ENCODE measurements around the gene BGN. TPM values are rescaled to one million over a fixed set of nuclear protein-coding genes. Genes with fewer than 3 reads are reported as not detected.

The BGN gene
- total RNA-seq, 2 experiments from 2014 or later = not detected

- ChIA-PET CTCF (ENCODE audit: unreplicated experiment) (no interaction called here), POLR2A (no interaction called here)
- H3K9me2 ChIP-seq (ENCODE audit: insufficient read depth, low read length) = no peaks in the 10 kb centered on the region
- DNase-seq (ENCODE audit: low spot score) = no peak
- H3K4me2 ChIP-seq (ENCODE audit: low read length) = no peak overlapping the region
- H3K9me3 ChIP-seq (ENCODE audit: low read length) = no peaks in the 10 kb centered on the region
- no peaks in the 10 kb centered on the region for H4K20me1 ChIP-seq (ENCODE audit: insufficient read depth, low read length)
- no peaks in the 10 kb centered on the region for H3K36me3 ChIP-seq (ENCODE audit: insufficient read depth, low read length)
- H2AFZ ChIP-seq (ENCODE audit: low read length) = no peak overlapping the region
- TF ChIP-seq, protein P1, sequence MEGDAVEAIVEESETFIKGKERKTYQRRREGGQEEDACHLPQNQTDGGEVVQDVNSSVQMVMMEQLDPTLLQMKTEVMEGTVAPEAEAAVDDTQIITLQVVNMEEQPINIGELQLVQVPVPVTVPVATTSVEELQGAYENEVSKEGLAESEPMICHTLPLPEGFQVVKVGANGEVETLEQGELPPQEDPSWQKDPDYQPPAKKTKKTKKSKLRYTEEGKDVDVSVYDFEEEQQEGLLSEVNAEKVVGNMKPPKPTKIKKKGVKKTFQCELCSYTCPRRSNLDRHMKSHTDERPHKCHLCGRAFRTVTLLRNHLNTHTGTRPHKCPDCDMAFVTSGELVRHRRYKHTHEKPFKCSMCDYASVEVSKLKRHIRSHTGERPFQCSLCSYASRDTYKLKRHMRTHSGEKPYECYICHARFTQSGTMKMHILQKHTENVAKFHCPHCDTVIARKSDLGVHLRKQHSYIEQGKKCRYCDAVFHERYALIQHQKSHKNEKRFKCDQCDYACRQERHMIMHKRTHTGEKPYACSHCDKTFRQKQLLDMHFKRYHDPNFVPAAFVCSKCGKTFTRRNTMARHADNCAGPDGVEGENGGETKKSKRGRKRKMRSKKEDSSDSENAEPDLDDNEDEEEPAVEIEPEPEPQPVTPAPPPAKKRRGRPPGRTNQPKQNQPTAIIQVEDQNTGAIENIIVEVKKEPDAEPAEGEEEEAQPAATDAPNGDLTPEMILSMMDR (conservative IDR thresholded peaks at IDR 0.05; ENCODE audit: low read length) = no peak
- intact Hi-C loops (cut with micrococcal nuclease; ENCODE audit: unreplicated experiment) = no loop called here
- BruUV-seq (replicated peaks) = no TSS peak
- H3K79me2 ChIP-seq (ENCODE audit: insufficient read depth, low read depth, low read length) = no peaks in the 10 kb centered on the region
- H3K4me3 ChIP-seq (ENCODE audit: low read depth, low read length, poor library complexity, severe bottlenecking) = no peak overlapping the region
- no peak overlapping the region for H3K27ac ChIP-seq (ENCODE audit: low read depth, low read length, poor library complexity, severe bottlenecking)
- no peaks in the 10 kb centered on the region for H3K4me1 ChIP-seq (ENCODE audit: insufficient read depth, low read length, poor library complexity, severe bottlenecking)
These were observed 31.3 kb downstream of the BGN start for GRCh38 chrX:153526042-153526441.

- no peaks in the 10 kb centered on the region for H3K4me1 ChIP-seq (ENCODE audit: insufficient read depth, low read length, poor library complexity, severe bottlenecking)
- H3K79me2 ChIP-seq (ENCODE audit: insufficient read depth, low read depth, low read length) = no peaks in the 10 kb centered on the region
- no peaks in the 10 kb centered on the region for H4K20me1 ChIP-seq (ENCODE audit: insufficient read depth, low read length)
- no peak overlapping the region for H3K27ac ChIP-seq (ENCODE audit: low read depth, low read length, poor library complexity, severe bottlenecking)
- ChIA-PET POLR2A (no interaction called here), CTCF (ENCODE audit: unreplicated experiment) (no interaction called here)
- no peaks in the 10 kb centered on the region for H3K9me2 ChIP-seq (ENCODE audit: insufficient read depth, low read length)
- H3K4me3 ChIP-seq (ENCODE audit: low read depth, low read length, poor library complexity, severe bottlenecking) = no peak overlapping the region
- intact Hi-C loops (cut with micrococcal nuclease; ENCODE audit: unreplicated experiment) = no loop called here
- DNase-seq (ENCODE audit: low spot score) = no peak
- TF ChIP-seq EZH2phosphoT487 (IDR thresholded peaks at IDR 0.05; ENCODE audit: borderline replicate concordance, low read depth, low read length) = no peak
- TF ChIP-seq, protein P1 (conservative IDR thresholded peaks at IDR 0.05; ENCODE audit: low read length) = no peak
- no peak overlapping the region for H3K4me2 ChIP-seq (ENCODE audit: low read length)
- H3K36me3 ChIP-seq (ENCODE audit: insufficient read depth, low read length) = no peaks in the 10 kb centered on the region
- H2AFZ ChIP-seq (ENCODE audit: low read length) = no peak overlapping the region
- H3K9me3 ChIP-seq (ENCODE audit: low read length) = no peaks in the 10 kb centered on the region
- BruUV-seq (replicated peaks) = no TSS peak
These were observed 32.0 kb downstream of the BGN start for GRCh38 chrX:153526801-153527200.

GRCh38 chrX:153527208-153527607 lies 32.4 kb downstream of the BGN start:
- no peaks in the 10 kb centered on the region for H3K4me1 ChIP-seq (ENCODE audit: insufficient read depth, low read length, poor library complexity, severe bottlenecking)
- POLR2A ChIA-PET = no interaction called here
- no peaks in the 10 kb centered on the region for H4K20me1 ChIP-seq (ENCODE audit: insufficient read depth, low read length)
- no TSS peak for BruUV-seq (replicated peaks)
- intact Hi-C loops (cut with micrococcal nuclease; ENCODE audit: unreplicated experiment) = no loop called here
- no peak overlapping the region for H2AFZ ChIP-seq (ENCODE audit: low read length)
- no peak for TF ChIP-seq EZH2phosphoT487 (IDR thresholded peaks at IDR 0.05; ENCODE audit: borderline replicate concordance, low read depth, low read length)
- TF ChIP-seq, protein P1 (conservative IDR thresholded peaks at IDR 0.05; ENCODE audit: low read length) = no peak
- no peak overlapping the region for H3K27ac ChIP-seq (ENCODE audit: low read depth, low read length, poor library complexity, severe bottlenecking)
- CTCF ChIA-PET (ENCODE audit: unreplicated experiment) = no interaction called here
- DNase-seq (ENCODE audit: low spot score) = no peak
- no peaks in the 10 kb centered on the region for H3K36me3 ChIP-seq (ENCODE audit: insufficient read depth, low read length)
- no peak overlapping the region for H3K4me3 ChIP-seq (ENCODE audit: low read depth, low read length, poor library complexity, severe bottlenecking)
- H3K9me2 ChIP-seq (ENCODE audit: insufficient read depth, low read length) = no peaks in the 10 kb centered on the region
- no peaks in the 10 kb centered on the region for H3K79me2 ChIP-seq (ENCODE audit: insufficient read depth, low read depth, low read length)
- H3K4me2 ChIP-seq (ENCODE audit: low read length) = no peak overlapping the region
- no peaks in the 10 kb centered on the region for H3K9me3 ChIP-seq (ENCODE audit: low read length)
